Rectal smooth muscle tissue (tissue), 1 donor: ENCODE data around the gene USP48.

ENCODE experiments used
- H3K27ac ChIP-seq: one replicate; pipeline ENCODE4 v1.7.0; 2013; ENCODE audit warnings: low read depth, low read length, inconsistent platforms
- H3K27me3 ChIP-seq: one replicate; pipeline ENCODE4 v1.7.0; 2013; ENCODE audit warnings: low read length; ENCODE audit not compliant: control insufficient read depth, insufficient read depth
- H3K36me3 ChIP-seq: one replicate; pipeline ENCODE4 v1.7.0; 2013; ENCODE audit warnings: low read length; ENCODE audit not compliant: control insufficient read depth, insufficient read depth
- H3K4me1 ChIP-seq: one replicate; pipeline ENCODE4 v1.7.0; 2013; ENCODE audit warnings: low read length; ENCODE audit not compliant: control insufficient read depth, insufficient read depth
- H3K4me3 ChIP-seq: one replicate; pipeline ENCODE4 v1.7.0; 2013; ENCODE audit warnings: low read length
- H3K9ac ChIP-seq: one replicate; pipeline ENCODE4 v1.7.0; 2013; ENCODE audit warnings: low read length

USP48 gene

DNA sequence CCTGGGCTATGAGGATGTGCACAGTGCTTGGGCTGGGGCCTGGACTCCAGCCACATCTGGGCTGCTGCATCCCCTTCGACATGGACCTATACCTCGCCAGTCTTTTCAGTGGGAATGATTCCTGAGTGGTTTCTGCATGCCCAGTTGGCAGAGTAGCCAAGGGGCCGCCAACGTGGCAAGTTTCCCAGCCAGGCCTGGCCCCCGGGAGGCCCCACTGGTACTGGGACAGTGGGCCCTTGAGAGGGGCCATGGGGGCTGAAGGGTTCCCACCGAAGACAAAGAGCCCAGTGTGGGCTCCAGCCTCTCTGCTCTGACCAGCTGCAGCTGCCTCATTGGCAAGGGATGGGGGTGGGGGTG is 129.2 kb downstream of the USP48 start:
- Histone ChIP-seq H3K9ac (no peak overlapping the region), H3K27ac (no peak overlapping the region), H3K4me1 (no peaks in the 10 kb centered on the region), H3K4me3 (no peak overlapping the region), H3K27me3 (no peaks in the 10 kb centered on the region), H3K36me3 (no peaks in the 10 kb centered on the region)

DNA sequence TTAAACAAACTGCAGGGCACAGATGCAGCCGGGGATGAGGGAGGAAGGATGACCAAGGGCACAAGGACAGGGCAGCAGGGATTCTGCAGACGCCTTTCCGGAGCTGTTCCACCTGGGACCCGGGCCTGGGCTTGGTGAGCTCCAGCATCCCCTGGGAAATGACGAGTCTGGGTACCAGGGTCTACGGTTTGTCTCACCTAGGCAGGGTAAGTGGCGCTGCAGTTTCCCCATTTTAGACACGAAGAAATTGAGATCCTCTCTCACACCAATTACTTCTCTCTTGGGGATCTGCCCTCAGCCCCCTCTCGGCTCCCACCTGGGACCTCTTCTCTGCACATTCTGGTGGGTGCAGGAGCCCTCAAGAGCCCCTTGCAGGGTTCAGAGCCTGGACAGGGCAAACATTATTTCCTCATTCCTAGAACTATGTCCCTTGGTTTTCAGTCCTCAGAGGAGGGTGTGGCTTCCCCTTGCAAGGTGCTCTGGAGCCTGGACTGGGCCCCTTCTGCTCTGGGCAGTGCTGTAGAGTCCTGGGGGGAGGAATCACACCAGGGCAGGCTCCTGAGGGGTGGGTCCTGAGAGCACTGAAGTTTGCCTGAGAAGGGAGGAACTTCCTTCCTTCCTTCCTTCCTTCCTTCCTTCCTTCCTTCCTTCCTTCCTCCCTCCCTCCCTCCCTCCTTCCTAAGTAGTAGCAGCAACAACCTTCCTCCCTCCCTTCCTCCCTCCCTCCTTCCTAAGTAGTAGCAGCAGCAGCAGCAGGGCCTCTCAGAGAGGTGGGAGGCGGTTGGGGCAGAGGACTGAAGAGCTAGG is 129.8 kb downstream of the USP48 start:
- H3K27ac ChIP-seq = no peak overlapping the region
- H3K36me3 ChIP-seq = no peaks in the 10 kb centered on the region
- H3K27me3 ChIP-seq = no peaks in the 10 kb centered on the region
- H3K4me1 ChIP-seq = no peaks in the 10 kb centered on the region
- H3K9ac ChIP-seq = no peak overlapping the region
- no peak overlapping the region for H3K4me3 ChIP-seq

DNA sequence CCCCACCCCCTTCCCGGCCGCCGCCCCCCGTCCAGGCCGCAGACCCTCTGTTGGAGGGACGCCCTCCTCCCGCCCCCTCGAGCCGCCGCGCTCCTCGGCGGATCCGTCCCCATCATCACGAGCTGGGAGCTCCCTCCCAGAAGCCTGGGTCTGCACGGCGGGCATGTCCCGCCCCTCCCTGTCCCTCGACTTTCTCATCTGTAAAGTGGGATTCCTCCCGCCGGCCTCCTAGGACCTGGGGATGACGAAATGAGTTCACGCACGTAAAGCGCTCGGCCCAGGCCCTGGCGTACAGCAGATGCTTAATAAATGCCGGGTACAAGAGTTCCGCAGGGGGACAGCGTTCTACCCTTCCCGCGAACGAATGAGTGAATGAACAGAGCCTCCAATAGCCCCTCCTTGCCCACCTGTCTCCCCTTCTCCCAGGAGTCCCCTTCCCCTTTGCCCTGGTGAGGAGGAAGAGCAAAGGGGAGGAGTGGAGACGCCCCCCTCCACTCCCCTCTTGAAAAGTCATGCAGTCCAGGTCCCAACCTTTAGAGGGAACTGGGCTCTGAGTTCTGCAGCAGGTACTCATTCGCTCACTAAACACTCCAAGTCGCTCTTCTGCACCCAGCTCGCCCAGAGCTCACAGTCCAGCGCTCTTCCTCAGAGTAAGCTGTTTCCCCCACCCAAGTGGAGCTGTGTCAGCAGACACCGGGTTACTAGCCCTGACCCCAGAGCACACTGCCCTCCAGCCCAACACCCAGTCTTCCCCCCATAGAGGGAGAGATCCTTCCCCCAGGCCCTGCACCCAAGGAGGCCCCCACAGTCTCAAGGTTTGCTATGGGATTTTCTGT is 130.6 kb downstream of the USP48 start:
- Histone ChIP-seq H3K4me1 (no peaks in the 10 kb centered on the region), H3K27me3 (peaks cover 2% of the 10 kb centered on the region), H3K36me3 (no peaks in the 10 kb centered on the region), H3K4me3 (no peak overlapping the region), H3K9ac (no peak overlapping the region), H3K27ac (no peak overlapping the region)

DNA sequence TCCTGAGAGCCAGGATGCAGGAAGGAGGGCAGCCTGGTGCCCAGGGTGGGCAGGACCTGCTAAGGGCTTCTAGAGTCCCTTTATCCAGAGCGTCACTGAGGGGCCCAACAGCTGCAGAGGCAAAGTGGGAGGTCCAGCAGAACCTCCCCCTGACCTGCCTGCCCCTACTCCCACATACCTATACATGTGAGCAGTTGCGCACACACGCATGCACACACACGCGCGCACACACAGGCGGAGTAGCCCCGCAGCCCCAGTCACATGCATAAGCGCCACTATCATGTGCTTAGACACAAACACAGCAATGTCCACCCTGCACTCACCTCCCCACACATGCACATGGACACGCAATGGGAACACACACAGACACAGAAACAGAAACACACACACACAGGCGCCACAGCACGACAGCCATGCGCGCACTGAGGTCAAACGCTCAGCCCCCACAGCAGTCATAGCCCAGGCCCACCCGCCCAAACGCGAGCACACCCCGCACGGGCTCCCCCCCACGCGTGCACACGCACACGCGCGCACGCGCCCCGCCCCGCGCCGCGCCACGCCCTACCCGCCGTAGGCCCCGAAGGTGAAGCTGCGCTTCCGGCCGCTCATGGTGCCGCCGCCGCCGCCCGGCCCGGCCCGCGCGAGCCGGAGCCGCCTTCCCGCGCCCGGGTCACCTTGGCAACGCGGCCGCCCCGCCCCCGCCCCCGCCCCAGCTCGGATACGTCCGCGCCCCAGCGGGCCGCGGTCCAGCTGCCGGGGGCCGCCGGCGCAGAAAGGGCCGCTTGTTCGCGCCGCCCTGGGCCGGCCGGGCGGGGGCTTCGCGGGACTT is 131.5 kb downstream of the USP48 start:
- Histone ChIP-seq H3K9ac (no peak overlapping the region), H3K4me1 (no peaks in the 10 kb centered on the region), H3K27me3 (peaks cover 4% of the 10 kb centered on the region), H3K36me3 (no peaks in the 10 kb centered on the region), H3K27ac (no peak overlapping the region), H3K4me3 (peak overlapping the region; percentile 73)

DNA sequence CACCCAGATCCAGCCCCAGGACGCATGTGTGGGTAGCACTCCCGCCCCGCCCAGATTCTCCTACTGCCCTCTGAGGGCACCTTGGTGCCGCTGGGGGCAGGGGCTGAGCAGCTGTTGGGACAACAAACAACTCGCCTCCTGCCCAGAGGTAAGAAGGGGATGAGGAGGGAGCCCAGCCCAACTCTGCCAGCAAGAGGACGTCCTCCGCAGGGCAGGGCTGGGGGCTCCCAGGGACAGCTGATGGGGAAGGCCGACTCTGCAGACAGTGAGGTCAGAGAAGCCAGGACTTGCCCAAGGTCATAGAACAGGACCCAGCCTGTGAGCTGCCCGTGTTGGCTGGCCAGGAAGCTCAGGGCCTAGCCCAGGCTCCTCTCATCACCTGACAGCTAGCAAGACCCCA is 132.5 kb downstream of the USP48 start:
- Histone ChIP-seq H3K36me3 (no peaks in the 10 kb centered on the region), H3K9ac (no peak overlapping the region), H3K4me3 (no peak overlapping the region), H3K4me1 (no peaks in the 10 kb centered on the region), H3K27me3 (peaks cover 4% of the 10 kb centered on the region), H3K27ac (no peak overlapping the region)

DNA sequence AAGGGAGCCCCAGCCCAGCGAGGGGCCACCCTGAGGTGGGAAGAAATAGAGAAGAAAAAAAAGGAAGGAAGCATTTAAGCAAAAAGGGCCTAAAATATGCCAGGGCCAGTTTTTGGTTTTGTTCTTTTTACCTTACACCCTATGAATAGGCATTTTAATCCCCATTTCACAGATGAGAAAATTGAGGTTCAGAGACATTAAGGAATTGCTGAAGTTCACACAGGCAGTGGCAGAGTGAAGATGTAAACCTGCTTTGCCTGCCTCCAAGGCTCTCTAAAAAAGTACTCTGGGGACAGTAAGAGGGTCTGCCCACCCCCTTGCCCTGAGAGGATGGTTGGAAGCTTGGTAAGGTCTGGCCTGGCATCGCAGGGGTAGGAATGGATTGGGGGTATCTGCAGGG is 133.6 kb downstream of the USP48 start:
- no peaks in the 10 kb centered on the region for H3K36me3 ChIP-seq
- no peak overlapping the region for H3K9ac ChIP-seq
- H3K27ac ChIP-seq = no peak overlapping the region
- no peak overlapping the region for H3K4me3 ChIP-seq
- H3K4me1 ChIP-seq = no peaks in the 10 kb centered on the region
- H3K27me3 ChIP-seq = peaks cover 4% of the 10 kb centered on the region

DNA sequence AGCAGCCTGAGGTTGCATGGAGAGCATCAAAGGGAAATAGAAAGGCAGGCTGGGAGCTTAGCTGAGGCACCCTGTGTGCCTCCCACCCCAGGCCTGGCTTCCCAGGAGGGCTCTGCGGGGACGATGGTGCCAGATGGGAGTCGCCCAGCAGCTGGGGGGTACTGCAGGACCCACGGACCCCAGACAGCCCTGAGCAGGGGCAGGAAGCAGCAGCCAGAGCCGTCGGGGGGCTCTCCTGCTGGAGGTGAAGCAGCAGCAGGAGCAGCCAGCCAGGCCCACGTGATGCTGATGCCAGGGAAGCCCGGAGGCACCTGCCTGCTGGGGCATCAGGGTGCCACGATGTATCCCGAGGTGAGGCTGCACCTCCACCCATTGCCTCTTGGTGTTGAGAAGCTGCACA is 134.2 kb downstream of the USP48 start:
- no peaks in the 10 kb centered on the region for H3K4me1 ChIP-seq
- no peaks in the 10 kb centered on the region for H3K36me3 ChIP-seq
- no peak overlapping the region for H3K27ac ChIP-seq
- H3K27me3 ChIP-seq = peaks cover 4% of the 10 kb centered on the region
- no peak overlapping the region for H3K4me3 ChIP-seq
- no peak overlapping the region for H3K9ac ChIP-seq

DNA sequence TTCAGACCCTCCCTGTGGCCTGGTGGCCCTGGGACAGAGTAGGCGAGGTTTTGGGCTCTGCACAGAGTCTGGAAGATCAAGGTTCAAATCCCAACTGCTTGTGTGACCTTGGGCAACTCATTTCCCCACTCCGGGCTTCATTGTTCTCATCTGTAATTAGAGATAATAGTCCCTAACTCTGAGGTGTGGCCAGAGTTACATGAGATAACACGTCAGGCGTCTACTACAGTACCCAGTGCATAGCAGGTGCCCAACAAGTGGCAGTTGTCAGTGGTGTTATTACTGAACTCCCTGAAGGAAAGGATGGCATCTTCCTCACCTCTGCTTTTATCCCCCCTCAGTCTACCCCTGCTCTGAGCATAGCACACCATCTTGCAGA is 134.6 kb downstream of the USP48 start:
- Histone ChIP-seq H3K27me3 (peaks cover 4% of the 10 kb centered on the region), H3K4me3 (no peak overlapping the region), H3K9ac (no peak overlapping the region), H3K4me1 (no peaks in the 10 kb centered on the region), H3K27ac (no peak overlapping the region), H3K36me3 (no peaks in the 10 kb centered on the region)

DNA sequence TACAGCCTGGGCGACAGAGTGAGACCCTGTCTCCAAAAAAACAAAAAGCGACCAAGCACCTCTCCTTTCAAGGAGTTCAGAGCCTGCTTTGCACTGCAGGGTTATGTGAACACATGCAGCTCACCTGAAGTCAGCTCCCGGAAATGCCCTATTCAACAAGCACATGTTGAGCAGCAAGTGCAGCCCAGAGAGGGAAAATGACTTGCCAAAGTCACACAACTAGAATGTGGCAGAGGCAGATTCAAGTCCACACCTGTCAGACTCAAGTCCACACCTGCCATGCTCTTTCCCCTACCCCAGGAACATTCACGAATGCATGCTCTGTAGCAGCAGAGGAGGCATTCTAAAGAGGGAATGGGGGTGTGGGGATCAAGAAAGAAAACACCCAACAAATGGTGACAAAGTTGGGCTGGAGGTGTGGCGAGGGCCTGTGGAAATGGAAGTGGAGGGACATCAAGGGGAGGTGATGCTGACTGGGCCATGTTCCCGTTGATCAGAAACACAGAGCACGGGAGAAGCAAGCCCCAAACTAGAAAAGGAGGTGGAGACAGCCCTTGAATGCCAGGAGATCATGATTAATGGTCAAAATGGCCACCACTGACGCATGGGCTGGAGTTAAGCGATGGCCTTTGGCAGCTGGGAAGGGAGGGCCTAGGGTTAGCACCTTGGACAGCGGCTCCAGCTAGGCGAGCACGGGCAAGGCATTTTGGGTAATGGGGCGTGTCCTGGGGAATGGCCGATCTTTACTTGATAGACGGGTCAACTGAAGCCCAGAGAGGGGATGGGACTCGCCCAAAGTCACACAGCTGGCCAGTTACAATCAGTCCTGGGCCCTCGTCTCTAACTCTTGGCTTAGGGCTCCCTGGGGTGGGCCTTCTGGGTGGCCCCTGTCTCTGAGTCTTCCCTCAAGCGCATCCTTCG is 135.3 kb downstream of the USP48 start:
- Histone ChIP-seq H3K9ac (no peak overlapping the region), H3K4me1 (no peaks in the 10 kb centered on the region), H3K27ac (no peak overlapping the region), H3K4me3 (no peak overlapping the region), H3K27me3 (peaks cover 4% of the 10 kb centered on the region), H3K36me3 (no peaks in the 10 kb centered on the region)

DNA sequence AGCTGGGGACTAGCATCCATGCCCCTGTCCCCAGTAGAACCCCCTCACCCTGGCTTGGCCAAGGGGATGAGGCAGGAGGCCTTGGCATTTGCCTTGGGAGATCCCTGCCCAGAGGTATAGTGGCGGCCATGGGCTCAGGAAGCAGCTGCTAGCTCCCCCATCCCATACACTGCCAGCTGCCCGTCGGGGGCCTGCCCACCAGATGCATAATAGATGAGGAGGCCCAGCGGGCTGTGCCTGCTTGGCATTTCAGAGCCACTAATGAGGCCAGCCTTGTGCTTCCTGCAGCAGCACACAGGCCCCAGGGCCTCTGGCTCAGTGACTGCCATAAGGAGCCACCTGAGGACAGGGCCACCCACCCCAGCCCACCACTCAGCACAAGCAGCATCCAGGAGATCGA is 137.4 kb downstream of the USP48 start:
- no peak overlapping the region for H3K27ac ChIP-seq
- no peak overlapping the region for H3K4me3 ChIP-seq
- peaks cover 4% of the 10 kb centered on the region for H3K27me3 ChIP-seq

DNA sequence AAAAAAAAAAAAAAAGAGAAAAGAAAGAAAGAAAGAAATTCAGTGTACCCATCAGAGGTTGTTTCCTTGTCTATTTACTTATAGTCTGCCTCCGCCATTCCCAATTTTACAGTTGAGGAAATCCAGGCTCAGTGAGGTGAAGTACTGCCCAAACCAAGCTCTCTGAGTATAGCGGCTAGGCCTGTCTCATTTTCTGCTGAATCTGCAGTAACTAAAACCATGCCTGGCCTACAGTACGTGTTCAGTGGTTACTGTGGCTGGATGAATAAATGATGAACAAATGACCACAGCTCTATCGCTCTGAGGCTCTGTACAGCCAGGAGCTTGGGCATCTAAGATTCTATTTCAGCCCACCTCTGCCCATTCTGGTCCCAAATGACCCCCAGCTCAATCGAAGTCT is 138.0 kb downstream of the USP48 start:
- Histone ChIP-seq H3K36me3 (no peaks in the 10 kb centered on the region), H3K4me1 (no peaks in the 10 kb centered on the region), H3K4me3 (no peak overlapping the region), H3K27ac (no peak overlapping the region), H3K9ac (no peak overlapping the region), H3K27me3 (peaks cover 4% of the 10 kb centered on the region)

More for the DNA sequence above, 137.4 kb downstream of the USP48 start:
- Histone ChIP-seq H3K4me1 (no peaks in the 10 kb centered on the region), H3K9ac (no peak overlapping the region), H3K36me3 (no peaks in the 10 kb centered on the region)
